NB4 (cell line): Measurements from ENCODE around the gene PTPN3.

Source experiments
- DNase-seq: peaks from one replicate; pipeline ENCODE4 v3.0.0; 2010; ENCODE audit warnings: low read depth
- H3K4me3 ChIP-seq: one replicate; pipeline ENCODE4 v1.5.1; 2011; ENCODE audit warnings: mild to moderate bottlenecking, low read depth, low read length, moderate library complexity
- MYC ChIP-seq: IDR thresholded peaks from 2 replicates; pipeline ENCODE4 v1.6.1; 2011; ENCODE audit warnings: low read depth, low read length
- POLR2A ChIP-seq: IDR thresholded peaks from 2 replicates; pipeline ENCODE4 v1.6.1; 2011; ENCODE audit warnings: mild to moderate bottlenecking; ENCODE audit not compliant: insufficient read length; ENCODE audit errors: extremely low read depth
- TF ChIP-seq, protein P1 (sequence below): IDR thresholded peaks from 2 replicates; pipeline ENCODE4 v1.6.1; 2011; ENCODE audit warnings: low read depth, low read length
- TF ChIP-seq, protein P2 (sequence below): IDR thresholded peaks from one replicate; pipeline ENCODE4 v1.5.1; 2012; ENCODE audit warnings: low read depth, low read length

The PTPN3 gene

DNA sequence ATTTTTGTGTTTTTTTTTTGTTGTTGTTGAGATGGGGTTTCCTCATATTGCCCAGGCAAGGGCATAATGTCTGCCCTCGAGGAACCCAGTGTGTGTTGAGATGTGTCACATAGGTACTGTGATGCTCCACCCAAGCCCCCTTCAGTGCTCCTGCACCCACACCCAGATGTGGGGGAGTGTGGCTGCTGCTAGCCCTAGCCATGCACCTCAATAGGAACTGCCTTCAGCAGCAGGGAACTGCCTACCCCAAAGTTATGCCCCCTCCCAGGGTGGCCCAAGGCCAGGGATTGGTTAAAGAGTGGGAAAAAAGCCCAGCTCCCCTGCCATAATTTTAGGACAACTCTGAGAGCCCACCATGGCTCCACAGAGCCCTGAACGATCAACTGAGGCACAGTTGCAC is 143.9 kb downstream of the PTPN3 start:
- TF ChIP-seq, protein P1, sequence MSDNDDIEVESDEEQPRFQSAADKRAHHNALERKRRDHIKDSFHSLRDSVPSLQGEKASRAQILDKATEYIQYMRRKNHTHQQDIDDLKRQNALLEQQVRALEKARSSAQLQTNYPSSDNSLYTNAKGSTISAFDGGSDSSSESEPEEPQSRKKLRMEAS = no peak
- TF ChIP-seq POLR2A = no peak
- TF ChIP-seq MYC = no peak
- TF ChIP-seq, protein P2, sequence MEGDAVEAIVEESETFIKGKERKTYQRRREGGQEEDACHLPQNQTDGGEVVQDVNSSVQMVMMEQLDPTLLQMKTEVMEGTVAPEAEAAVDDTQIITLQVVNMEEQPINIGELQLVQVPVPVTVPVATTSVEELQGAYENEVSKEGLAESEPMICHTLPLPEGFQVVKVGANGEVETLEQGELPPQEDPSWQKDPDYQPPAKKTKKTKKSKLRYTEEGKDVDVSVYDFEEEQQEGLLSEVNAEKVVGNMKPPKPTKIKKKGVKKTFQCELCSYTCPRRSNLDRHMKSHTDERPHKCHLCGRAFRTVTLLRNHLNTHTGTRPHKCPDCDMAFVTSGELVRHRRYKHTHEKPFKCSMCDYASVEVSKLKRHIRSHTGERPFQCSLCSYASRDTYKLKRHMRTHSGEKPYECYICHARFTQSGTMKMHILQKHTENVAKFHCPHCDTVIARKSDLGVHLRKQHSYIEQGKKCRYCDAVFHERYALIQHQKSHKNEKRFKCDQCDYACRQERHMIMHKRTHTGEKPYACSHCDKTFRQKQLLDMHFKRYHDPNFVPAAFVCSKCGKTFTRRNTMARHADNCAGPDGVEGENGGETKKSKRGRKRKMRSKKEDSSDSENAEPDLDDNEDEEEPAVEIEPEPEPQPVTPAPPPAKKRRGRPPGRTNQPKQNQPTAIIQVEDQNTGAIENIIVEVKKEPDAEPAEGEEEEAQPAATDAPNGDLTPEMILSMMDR = no peak
- no peak overlapping the region for H3K4me3 ChIP-seq
- DNase-seq = no peak

DNA sequence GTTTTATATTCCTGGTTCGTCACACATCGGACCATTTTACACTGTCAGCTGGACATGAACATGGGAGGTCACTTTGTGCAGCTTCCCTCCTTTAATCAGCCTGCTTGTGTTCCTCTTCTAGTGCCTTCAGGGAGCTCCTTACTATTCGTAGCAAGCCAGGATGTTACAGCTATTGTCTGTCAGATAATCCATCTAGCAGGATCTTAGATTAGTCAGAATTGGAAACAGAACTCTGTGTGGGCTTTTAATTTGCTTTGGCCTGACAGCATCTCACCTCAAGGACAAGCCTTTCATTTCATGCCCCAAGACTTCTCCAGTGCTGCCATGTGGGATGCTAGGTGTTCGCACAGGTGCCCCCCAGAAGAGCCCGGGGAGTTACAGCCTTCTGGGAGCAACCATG is 147.1 kb downstream of the PTPN3 start:
- TF ChIP-seq MYC = no peak
- no peak for TF ChIP-seq POLR2A
- TF ChIP-seq, protein P2 = no peak
- TF ChIP-seq, protein P1 = no peak
- H3K4me3 ChIP-seq = no peak overlapping the region
- DNase-seq = no peak

DNA sequence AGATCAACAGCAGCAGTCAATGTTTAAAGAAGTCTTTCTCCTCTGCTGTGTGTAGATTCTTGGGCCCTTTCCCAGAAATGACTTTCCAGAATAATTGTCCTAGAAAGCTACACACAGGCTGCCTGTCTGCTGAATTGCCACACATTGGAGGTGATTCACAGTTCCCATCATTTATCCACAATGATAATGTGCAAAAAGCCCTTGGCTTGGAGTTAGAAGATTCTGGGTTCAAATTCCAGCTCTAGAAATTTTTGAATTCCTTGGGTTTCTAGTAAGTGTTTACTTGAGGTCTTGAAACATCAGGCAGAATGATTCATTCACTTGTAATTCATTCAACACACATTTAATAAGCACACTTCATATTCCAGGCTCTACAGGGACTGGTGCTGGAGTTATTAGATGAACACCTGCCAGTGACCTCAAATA is 148.7 kb downstream of the PTPN3 start:
- TF ChIP-seq MYC (no peak), POLR2A (no peak)
- TF ChIP-seq, protein P1 = no peak
- TF ChIP-seq, protein P2 = no peak
- DNase-seq = no peak
- H3K4me3 ChIP-seq = no peak overlapping the region

DNA sequence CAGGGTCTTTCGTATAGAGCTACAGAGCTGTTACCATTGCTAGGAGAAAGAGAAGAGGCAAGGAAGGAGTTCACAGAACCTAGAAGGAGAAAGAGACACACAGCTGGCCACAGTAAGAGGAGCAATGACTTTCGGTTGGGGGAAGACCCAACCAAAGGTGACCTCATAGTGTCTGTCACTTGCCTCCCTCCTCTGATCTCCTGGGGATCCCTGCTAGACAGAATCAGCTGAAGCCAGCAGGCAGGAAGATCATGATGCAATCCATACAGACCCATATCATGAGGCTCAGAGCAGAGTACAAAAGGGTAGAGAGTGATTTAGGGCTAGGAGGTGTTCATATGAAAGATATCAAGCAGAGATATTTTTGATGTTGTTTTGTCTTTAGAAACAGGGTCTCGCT is 151.2 kb downstream of the PTPN3 start:
- DNase-seq = peak; percentile 40
- no peak overlapping the region for H3K4me3 ChIP-seq
- TF ChIP-seq MYC = no peak
- TF ChIP-seq, protein P1 = no peak
- TF ChIP-seq POLR2A = no peak
- TF ChIP-seq, protein P2 = no peak

DNA sequence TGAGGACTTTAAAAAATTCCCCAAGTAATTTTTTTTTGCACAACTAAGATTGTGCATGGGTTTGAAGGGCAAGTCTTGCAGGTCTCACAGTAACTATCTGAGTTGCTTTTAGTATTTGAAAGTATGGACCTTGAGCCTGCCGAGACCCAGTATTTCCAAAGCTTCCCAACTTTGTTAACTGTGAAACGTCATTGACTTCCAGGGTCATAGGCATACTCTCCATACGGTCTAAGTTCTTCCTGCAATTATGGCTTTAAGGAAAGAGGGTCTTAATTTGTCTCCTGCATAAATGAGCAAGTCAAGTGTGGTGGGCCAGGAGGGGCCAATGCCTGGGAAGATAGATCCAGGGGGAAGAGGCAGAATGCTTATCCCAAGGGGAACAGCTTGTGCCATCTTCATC is 153.2 kb downstream of the PTPN3 start:
- TF ChIP-seq, protein P2 = no peak
- TF ChIP-seq POLR2A = no peak
- TF ChIP-seq, protein P1 = no peak
- DNase-seq = no peak
- H3K4me3 ChIP-seq = no peak overlapping the region

DNA sequence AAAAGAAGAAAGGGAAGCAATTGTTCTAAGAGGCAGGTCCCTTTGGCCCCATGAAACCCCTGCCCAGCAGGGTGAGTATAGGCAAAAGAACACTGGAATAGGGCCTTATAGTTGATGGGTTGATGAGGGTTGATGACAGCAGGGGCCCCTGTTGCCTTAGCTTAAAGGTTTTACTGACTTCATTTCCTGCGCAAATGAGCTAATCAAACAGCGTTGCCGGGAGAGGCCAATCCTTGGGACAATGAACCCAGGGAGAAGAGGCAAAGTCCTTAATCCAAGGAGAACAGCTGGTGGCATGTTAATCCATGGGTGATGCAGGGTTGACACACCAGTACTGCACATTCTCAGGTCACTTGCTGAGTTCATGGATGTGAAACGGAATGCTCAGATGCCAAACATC is 155.2 kb downstream of the PTPN3 start:
- TF ChIP-seq, protein P1 = no peak
- TF ChIP-seq MYC (no peak), POLR2A (no peak)
- TF ChIP-seq, protein P2 = no peak
- no peak overlapping the region for H3K4me3 ChIP-seq
- no peak for DNase-seq
